HFFc6 (cell line): Measurements from ENCODE around the gene LPGAT1. TPM values are rescaled to one million over a fixed set of nuclear protein-coding genes. Genes with fewer than 3 reads are reported as not detected.

ENCODE experiments used
- DNase-seq: peaks from one replicate; pipeline ENCODE4 v3.0.0-alpha.2; 2018
- H3K27ac Mint-ChIP-seq: 2 replicates; pipeline ENCODE4 v1.8.0; 2020; ENCODE audit warnings: mild to moderate bottlenecking, mixed read lengths
- H3K27me3 Mint-ChIP-seq: 2 replicates; pipeline ENCODE4 v1.8.0; 2021; ENCODE audit warnings: mild to moderate bottlenecking, moderate library complexity, mixed read lengths; ENCODE audit not compliant: insufficient read depth
- H3K36me3 Mint-ChIP-seq: 2 replicates; pipeline ENCODE4 v1.8.0; 2021; ENCODE audit warnings: low read depth, mixed read lengths
- H3K4me1 Mint-ChIP-seq: 2 replicates; pipeline ENCODE4 v1.8.0; 2020; ENCODE audit warnings: low read depth, mixed read lengths
- H3K4me3 Mint-ChIP-seq: 2 replicates; pipeline ENCODE4 v1.8.0; 2020; ENCODE audit warnings: mild to moderate bottlenecking, moderate library complexity, mixed read lengths
- H3K9me3 Mint-ChIP-seq: 2 replicates; pipeline ENCODE4 v1.8.0; 2020; ENCODE audit warnings: mild to moderate bottlenecking, mixed read lengths
- CTCF ChIP-seq: fragments of 200-600 bp; sonication (generic); IDR thresholded peaks from 2 replicates; pipeline ENCODE4 v1.5.0; 2021; ENCODE audit warnings: antibody characterized with exemption, mild to moderate bottlenecking
- total RNA-seq, 6 experiments: library from RNA; stranded (reverse); fragmentation: NEBNext Ultra II Directional; extraction: Animal tissue kit (Norgen Biotek cat#: 25700); gene quantifications; 2 replicates in 1 of 6; 3 replicates in 5 of 6; pipeline ENCODE4 v1.2.3, GENCODE V29; 2021

LPGAT1 gene
- total RNA-seq, 6 experiments from 2014 or later = 36.4 to 50.4 (median 44.9) TPM

- Mint-ChIP-seq H3K4me3 (no peak overlapping the region), H3K4me1 (peaks cover 21% of the 10 kb centered on the region), H3K36me3 (no peaks in the 10 kb centered on the region), H3K27ac (no peak overlapping the region), H3K27me3 (peaks cover 6% of the 10 kb centered on the region), H3K9me3 (no peaks in the 10 kb centered on the region)
- no peak for DNase-seq
- no peak for TF ChIP-seq CTCF
Observed at GRCh38 chr1:211734359-211734758, 96.2 kb downstream of the LPGAT1 start.

- H3K27me3 Mint-ChIP-seq = peaks cover 3% of the 10 kb centered on the region
- H3K9me3 Mint-ChIP-seq = no peaks in the 10 kb centered on the region
- no peaks in the 10 kb centered on the region for H3K36me3 Mint-ChIP-seq
- no peak overlapping the region for H3K27ac Mint-ChIP-seq
- H3K4me3 Mint-ChIP-seq = no peak overlapping the region
- DNase-seq = no peak
- TF ChIP-seq CTCF = no peak
- H3K4me1 Mint-ChIP-seq = peaks cover 21% of the 10 kb centered on the region
Observed at GRCh38 chr1:211732293-211732980, 98.1 kb downstream of the LPGAT1 start.

GRCh38 chr1:211731456-211732292, 98.9 kb downstream of the LPGAT1 start:
- peaks cover 21% of the 10 kb centered on the region for H3K4me1 Mint-ChIP-seq
- peaks cover 3% of the 10 kb centered on the region for H3K27me3 Mint-ChIP-seq
- TF ChIP-seq CTCF = no peak
- H3K36me3 Mint-ChIP-seq = no peaks in the 10 kb centered on the region
- no peak overlapping the region for H3K27ac Mint-ChIP-seq
- no peak for DNase-seq
- H3K4me3 Mint-ChIP-seq = no peak overlapping the region
- H3K9me3 Mint-ChIP-seq = no peaks in the 10 kb centered on the region

- Mint-ChIP-seq H3K4me3 (no peak overlapping the region), H3K27me3 (peaks cover 3% of the 10 kb centered on the region), H3K4me1 (peaks cover 9% of the 10 kb centered on the region), H3K27ac (no peak overlapping the region), H3K36me3 (no peaks in the 10 kb centered on the region), H3K9me3 (no peaks in the 10 kb centered on the region)
- no peak for TF ChIP-seq CTCF
- DNase-seq = no peak
Observed at GRCh38 chr1:211730347-211730746, 100.2 kb downstream of the LPGAT1 start.

GRCh38 chr1:211729238-211729637, 101.3 kb downstream of the LPGAT1 start:
- H3K36me3 Mint-ChIP-seq = no peaks in the 10 kb centered on the region
- no peak for TF ChIP-seq CTCF
- no peak for DNase-seq
- H3K27me3 Mint-ChIP-seq = peaks cover 3% of the 10 kb centered on the region
- no peak overlapping the region for H3K27ac Mint-ChIP-seq
- H3K9me3 Mint-ChIP-seq = no peaks in the 10 kb centered on the region
- H3K4me1 Mint-ChIP-seq = no peaks in the 10 kb centered on the region
- no peak overlapping the region for H3K4me3 Mint-ChIP-seq
